Loucy (cell line): Measurements from ENCODE around the gene KCNQ5.

Source experiments
- CTCF ChIP-seq: fragments of 200-600 bp; sonication (generic); conservative IDR thresholded peaks from 2 replicates; pipeline ENCODE4 v1.5.1; 2014; ENCODE audit warnings: mild to moderate bottlenecking, antibody characterized with exemption, low read length
- EZH2phosphoT487 ChIP-seq: fragments of 200-600 bp; IDR thresholded peaks from 2 replicates; pipeline ENCODE4 v1.6.1; 2018; ENCODE audit warnings: antibody characterized with exemption, mild to moderate bottlenecking, moderate library complexity, borderline replicate concordance

- TF ChIP-seq CTCF, result no peak
- no peak for TF ChIP-seq EZH2phosphoT487
Measured at GRCh38 chr6:72741083-72741482, 119.2 kb downstream of the KCNQ5 start.
